HG03342 (cell line): ENCODE results near the gene TNFRSF19.
A peak's percentile ranks its signal among the peaks of the same experiment; 100 is the strongest.
"Not testable (repeated sequence)": the region's sequence is repeated elsewhere in the genome, so short reads cannot be mapped to it uniquely, and the experiment has no call there.

ENCODE experiments used
- ATAC-seq: cut with Tn5 transposase; IDR thresholded peaks from one replicate; pipeline ENCODE4 v1.9.1; 2021; ENCODE audit warnings: mild to moderate bottlenecking, moderate library complexity; ENCODE audit not compliant: unreplicated experiment

TNFRSF19 gene

DNA sequence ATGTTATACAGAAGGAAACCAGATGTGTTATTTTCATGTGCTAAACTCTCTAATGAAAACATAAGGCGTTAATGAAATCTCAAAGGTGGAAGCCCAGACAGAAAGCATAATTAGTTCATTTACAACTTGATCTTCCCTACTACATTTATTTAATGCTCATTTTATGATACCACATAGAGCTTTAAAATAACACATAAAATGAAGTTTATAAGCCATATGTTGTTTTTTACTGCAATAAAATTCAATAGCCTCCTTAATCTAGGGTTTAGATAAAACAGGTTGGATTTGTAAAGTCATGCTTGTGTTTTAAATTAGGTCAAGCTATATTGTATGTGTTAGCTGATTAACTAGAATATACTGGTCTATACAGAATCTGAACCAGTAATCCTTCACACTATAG is 81.2 kb downstream of the TNFRSF19 start:
- no peak for ATAC-seq

DNA sequence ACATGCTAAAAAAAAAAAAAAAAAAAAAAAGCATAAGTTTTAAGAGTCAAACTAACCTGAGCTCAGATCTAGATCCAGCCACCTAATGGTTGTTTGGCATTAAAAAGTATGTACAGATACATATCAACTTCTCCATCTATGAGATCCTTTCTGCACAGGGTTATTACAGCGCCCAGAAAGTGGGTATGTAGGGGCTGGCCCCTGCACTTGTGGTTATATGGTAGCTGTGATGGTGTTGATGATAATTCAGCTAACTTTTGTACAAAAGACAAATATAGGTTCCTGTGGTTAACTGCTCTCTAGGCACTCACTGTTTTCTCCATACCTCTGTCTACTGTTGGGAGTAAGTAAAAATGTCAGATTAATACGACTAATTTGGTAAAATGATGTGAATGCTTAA is 81.7 kb downstream of the TNFRSF19 start:
- ATAC-seq: no peak

DNA sequence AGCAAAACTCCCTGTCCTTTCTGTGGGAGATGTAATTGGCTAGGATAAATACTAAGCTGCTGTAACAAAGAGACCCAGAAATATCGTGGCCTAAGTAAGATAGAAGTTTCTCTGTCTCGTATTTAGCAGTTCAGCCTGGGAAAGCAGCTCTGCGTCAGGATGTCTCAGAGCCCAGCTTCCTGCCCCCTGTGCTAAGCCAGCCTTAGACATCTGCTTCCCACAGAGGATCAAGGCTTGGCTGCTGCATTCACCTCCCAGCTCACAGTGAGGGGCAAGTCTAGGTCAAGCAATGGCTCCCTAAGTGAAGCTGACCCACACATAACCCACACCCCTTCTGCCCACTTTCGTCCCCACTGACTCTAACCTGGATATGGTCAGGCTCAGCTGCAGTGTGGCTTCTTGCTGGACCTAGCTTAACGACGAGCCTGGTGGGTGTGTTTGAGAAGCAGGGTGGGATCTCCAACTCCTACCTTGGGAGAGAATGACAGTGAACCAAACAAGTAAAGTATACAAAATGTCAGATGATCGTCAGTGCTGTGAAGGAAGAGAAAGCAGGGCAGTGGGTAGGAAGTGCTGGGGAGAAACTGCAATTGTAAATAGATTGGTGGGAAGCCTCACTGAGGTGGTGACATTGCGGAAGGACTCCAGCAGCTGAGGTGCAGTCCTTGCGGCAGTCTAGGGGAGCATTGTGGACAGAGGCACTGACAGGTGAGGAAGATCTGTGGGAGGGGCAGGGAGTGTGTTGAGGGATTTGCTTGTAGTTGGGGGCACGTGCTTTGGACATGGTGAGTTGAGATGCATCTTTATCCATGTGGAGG is 82.9 kb downstream of the TNFRSF19 start:
- ATAC-seq: no peak

DNA sequence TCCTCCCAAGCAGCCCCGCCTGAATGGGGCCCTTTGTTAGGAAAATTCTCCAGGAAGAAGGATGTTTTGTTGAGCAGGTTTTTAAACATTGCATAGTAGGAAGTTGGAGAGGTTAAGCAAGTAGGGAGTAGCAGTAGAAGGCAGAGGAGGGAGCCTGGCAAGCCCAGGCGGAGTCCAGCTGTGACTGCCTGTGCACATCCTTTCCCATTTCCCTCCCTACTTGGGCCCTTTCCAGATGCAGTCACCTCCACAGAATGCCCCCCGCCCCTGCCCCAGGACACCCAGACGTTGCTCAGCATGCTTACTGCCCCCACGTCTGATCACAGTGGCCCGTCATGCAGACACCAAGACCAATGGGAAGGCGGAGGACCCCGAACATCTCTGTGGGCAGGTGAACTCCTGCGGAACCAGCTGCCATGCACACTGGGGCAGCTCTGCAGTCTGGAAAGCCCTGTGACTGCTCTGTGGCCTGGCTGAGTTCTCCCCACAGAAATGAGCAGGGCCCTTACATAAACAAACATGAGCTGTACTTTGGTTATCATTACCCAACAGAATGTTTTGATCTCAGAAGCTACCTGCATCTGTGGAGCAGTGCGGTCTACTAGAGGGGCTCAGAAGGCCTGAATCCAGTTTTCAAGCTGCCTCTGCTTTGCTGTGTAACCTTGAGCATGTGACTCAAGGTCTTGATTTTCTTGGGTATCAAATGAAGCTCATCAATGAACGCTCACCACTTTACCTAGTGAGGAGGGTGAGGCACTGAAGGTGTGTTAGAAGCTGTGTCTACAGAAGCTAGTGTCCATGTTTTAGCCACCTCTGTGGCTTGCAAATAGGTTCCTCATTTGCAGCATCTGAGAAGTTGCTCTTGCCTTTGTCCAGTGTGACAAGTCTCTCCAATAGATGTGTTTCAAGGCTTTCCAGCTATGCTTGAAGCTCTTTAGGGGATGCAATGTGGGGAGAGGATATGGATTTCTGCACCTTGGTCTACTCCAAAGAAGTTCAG is 84.2 kb downstream of the TNFRSF19 start:
- ATAC-seq: no peak

DNA sequence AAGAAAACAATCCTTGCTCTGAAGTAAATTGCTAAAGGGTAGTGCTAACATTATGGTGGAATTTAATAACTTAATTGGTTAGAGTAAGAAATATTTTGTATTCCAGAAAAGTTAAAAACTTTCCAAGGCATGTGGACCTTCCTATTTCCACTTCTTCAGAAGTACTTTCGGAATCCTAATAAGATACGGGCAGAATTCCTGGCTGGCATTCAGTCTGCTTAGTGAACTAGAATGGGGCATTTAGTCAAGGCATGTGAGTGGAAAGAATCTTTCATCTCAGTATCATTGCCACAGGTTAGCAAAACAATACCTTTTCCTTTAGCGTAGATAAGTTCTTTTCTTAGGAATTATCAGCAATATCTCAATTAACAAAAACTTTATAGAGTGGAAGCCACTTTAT is 85.1 kb downstream of the TNFRSF19 start:
- ATAC-seq: no peak

DNA sequence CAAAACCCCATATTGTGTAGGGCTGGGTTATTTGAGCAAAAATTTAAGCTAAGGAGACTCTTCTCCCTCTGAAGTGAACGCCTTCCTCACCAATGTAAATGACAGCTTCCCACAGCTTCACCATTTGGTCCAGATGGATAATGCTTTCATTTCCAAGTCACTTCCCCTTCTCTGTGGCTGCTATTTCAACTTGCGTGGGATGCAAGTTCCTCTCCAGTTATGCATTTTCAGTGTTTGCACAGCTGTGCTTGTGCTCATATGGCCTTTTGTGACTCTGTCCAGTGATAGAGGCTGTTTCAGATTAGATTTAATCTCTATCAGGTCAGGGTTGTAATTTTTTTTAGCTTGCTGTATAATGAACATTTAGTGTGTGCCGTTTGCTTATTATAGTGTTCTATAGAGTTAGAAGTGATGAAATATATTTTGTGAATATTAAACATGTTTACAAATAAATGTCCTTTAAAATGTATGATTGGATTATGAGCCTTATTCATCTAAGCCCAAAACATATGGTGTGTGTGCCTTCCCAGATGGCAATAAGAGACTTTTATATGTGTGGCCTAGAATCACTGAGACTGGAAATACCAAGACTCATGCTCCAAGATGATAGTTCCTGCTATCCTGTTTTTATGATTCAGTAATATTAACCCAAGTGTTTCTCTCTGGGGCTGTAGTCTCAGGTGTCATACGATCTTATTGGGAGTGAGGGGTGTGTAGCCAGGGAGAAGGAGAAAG is 86.6 kb downstream of the TNFRSF19 start:
- peak; percentile 59 for ATAC-seq

DNA sequence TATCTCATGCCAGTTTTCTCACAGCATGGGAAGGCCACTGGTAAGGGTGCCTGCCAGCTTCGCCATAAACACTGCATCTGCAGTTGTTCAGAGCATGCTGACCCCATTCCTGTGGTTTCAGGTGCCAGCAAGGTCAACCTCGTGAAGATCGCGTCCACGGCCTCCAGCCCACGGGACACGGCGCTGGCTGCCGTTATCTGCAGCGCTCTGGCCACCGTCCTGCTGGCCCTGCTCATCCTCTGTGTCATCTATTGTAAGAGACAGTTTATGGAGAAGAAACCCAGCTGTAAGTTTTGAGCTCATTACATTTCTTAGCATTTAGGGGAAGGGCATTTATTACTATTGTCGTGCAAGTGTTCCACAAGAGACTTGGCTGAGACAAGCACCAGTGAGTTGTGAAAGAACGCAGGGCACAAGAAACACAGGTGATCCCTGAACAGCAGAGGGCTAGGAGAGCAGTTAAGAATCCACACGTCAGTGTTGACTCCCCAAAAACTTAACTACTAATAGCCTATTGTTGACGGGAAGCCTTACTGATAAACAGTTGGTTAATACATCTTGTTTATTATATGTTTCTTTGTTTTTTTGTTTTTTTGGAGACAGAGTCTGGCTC is 88.8 kb downstream of the TNFRSF19 start:
- ATAC-seq: no peak

DNA sequence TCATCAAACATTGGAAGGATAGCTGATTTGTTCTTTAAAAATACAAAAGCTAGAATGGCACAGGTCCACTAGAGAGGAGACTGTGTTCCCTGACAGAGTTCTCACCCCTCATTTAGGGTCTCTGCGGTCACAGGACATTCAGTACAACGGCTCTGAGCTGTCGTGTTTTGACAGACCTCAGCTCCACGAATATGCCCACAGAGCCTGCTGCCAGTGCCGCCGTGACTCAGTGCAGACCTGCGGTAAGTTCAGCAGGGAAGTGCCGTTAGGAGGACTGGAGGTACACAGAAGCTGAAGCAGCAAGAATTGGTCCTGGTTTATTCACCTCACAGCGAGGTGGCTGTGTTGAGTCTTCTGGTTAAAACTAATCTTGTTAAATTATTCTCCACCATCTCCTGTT is 90.0 kb downstream of the TNFRSF19 start:
- no peak for ATAC-seq

DNA sequence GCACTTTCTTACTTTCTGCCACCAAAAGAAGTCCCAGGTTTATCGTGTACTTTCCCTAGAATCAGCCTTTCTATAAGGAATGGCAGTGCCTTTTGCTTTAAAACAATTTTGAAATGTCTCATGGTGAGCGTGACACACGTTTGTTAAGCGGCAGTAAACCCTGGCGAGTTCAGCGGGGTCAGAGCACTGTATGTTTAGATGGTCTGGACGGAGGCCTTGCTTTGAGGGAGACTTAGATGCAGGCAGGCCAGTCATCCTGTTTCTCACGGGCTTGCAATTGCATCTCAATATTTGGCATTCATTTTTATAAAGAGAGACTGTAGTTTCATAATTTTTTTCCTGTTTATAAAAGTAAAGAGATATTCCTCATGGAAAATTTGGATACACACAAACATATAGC is 96.4 kb downstream of the TNFRSF19 start:
- ATAC-seq: no peak

DNA sequence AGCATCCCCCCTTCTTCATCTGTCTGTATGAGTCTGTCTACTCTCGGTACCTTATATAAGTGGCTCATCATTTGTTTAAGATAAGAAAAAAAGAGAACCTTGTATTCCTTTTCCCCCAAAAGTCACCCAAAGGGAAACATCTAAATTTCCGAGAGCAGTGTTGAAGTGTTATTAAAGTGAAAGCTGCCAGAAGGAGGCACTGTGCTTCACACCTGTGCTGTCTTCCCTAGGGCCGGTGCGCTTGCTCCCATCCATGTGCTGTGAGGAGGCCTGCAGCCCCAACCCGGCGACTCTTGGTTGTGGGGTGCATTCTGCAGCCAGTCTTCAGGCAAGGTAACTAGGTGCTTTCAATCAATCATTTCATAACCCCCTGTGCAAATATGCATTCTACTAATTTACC is 97.5 kb downstream of the TNFRSF19 start:
- no peak for ATAC-seq

DNA sequence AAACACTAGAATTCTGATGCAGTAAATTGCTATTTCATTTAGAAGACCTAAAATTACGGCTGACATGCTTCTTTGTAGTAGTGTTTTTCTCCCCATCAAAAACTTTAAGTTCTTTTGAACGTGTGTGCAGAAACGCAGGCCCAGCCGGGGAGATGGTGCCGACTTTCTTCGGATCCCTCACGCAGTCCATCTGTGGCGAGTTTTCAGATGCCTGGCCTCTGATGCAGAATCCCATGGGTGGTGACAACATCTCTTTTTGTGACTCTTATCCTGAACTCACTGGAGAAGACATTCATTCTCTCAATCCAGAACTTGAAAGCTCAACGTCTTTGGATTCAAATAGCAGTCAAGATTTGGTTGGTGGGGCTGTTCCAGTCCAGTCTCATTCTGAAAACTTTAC is 98.3 kb downstream of the TNFRSF19 start:
- ATAC-seq: no peak

DNA sequence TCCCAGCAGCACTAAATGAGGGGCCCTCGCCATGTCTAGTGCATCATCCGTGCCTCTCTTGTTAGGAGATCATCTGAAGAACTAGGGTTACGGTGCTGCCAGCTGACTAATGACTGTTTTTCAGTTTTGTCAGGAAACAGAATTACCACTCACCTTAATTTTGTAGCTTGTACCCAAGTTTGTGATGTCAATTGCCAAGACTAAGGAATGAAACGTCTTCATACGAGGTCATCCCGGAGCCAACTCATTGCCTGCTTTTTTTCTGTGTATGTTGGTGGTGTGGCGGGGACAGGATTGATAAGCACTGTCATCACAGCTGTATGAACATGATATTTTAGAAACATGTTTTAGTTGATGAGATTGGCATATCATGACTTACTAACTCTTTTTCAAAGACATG is 100.6 kb downstream of the TNFRSF19 start:
- no peak for ATAC-seq

DNA sequence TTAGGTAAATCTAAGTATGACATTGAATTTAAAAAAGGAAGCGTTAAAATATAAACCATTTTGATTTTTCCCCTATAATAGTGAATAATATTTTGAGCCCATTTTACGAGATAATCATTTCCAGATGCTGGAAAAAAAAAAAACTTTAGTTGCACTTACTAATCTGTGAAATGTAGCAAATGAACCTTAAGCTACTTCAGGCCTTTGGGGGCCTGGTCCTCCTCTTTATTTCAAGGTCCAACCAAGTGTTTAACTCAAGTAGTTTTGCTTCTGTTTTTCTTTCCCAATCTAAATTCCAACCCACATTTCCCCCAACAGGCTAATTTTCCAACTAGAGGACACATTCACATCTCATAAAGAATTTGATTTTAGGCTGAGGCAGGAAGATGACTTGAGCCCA is 101.2 kb downstream of the TNFRSF19 start:
- ATAC-seq: no peak

DNA sequence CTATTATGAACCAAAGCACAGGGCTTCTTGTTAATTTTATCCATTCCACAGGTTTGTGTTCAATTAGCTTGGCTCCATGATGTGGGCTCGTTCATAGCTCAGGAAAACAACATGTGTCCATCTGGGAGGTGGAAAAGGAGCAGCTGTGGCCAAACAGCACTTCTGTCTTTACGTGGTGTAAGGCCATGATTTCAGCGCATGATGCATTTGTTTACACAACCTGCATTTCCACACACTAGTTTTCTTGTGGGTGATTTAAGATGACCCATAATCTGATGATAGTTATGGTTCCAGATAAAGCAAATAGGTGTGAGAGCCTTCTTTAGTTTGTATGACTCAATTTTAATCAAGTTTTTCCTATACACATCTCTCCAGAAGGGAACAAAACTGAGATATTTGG is 101.7 kb downstream of the TNFRSF19 start:
- no peak for ATAC-seq

DNA sequence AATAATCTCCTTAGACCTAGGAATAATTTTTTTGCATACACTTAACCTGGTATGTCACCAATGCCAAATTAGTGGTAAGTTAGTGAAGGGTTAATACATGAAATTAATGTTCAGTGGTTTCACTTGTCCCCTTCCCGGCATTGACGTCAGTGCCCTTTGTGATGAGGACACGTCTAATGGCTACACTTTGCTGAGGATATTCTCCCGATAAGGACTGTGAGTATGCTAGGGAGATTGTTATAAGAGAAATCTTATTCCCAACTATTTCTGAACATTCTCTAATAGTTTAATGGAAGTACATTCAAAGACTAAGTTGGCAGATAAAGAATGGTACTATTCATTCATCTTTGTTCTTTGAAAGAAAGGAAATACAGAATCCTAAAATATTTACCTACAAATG is 102.4 kb downstream of the TNFRSF19 start:
- no peak for ATAC-seq

DNA sequence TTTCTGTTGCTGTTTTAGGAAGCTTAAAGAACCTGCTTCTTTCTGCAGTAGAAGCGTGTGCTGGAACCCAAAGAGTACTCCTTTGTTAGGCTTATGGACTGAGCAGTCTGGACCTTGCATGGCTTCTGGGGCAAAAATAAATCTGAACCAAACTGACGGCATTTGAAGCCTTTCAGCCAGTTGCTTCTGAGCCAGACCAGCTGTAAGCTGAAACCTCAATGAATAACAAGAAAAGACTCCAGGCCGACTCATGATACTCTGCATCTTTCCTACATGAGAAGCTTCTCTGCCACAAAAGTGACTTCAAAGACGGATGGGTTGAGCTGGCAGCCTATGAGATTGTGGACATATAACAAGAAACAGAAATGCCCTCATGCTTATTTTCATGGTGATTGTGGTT is 103.1 kb downstream of the TNFRSF19 start:
- no peak for ATAC-seq

DNA sequence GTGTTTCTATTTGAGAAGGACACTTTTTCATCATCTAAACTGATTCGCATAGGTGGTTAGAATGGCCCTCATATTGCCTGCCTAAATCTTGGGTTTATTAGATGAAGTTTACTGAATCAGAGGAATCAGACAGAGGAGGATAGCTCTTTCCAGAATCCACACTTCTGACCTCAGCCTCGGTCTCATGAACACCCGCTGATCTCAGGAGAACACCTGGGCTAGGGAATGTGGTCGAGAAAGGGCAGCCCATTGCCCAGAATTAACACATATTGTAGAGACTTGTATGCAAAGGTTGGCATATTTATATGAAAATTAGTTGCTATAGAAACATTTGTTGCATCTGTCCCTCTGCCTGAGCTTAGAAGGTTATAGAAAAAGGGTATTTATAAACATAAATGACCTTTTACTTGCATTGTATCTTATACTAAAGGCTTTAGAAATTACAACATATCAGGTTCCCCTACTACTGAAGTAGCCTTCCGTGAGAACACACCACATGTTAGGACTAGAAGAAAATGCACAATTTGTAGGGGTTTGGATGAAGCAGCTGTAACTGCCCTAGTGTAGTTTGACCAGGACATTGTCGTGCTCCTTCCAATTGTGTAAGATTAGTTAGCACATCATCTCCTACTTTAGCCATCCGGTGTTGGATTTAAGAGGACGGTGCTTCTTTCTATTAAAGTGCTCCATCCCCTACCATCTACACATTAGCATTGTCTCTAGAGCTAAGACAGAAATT is 103.8 kb downstream of the TNFRSF19 start:
- ATAC-seq: no peak

DNA sequence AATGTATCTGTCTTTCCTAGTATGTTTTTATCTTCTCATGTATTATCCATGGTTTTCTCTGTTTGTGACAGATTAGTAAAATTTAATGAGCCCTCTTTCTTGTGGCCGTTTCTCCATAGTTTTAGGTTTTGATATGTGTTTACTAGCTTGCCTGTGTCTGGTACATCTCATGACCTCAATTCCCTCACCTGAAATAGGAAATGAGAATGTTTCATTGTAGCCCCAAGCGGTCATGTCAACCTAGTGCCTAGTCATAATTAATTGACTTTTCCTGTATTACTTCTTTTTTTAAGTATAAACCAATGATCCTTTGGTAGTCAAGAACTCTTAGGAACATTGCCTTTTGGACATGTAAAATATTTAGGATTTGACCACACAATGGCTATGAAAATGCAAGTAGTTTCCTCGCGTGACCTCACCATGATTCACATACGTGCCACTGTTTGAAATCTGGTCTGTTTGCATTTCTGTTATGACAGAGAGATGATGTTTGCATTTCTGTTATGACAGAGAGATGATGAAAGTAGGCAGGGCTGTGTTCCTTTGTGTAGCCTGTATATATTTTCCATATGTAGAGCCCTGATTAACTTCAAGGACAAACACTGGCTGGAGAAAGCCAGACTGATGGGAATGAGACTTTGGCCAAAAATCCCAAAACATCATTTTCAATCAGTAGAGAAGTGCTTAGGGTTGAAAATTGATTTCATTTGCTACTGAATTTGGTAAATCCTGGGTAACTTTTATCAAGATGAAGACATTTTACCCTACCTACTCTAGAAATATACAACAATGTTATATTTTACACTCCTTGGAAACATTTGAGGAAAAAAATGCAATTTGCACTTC is 104.8 kb downstream of the TNFRSF19 start:
- ATAC-seq: no peak

DNA sequence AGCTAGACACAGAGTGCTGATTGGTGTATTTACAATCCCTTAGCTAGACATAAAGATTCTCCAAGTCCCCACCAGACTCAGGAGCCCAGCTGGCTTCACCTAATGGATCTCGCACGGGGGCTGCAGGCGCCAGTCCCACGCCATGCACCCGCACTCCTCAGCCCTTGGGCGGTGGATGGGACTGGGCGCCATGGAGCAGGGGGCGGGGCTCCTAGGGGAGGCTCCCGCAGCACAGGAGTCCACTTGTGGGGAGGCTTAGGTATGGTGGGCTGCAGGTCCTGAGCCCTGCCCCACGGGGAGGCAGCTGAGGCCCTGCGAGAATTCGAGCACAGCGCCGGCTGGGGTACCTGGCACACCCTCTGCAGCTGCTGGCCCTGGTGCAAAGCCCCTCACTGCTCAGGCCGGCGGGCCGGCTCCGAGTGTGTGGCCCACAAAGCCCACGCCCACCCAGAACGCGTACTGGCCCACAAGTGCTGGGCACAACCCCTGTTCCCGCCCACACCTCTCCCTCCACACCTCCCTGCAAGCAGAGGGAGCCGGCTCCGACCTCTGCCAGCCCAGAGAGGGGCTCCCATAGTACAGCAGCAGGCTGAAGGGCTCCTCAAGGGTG is 107.6 kb downstream of the TNFRSF19 start:
- not testable (repeated sequence) for ATAC-seq
